HG03442 (cell line): ENCODE measurements around the gene WDR82.

Experiments used
- ATAC-seq: cut with Tn5 transposase; IDR thresholded peaks from one replicate; pipeline ENCODE4 v1.9.1; 2021; ENCODE audit warnings: mild to moderate bottlenecking, moderate library complexity; ENCODE audit not compliant: unreplicated experiment

Gene WDR82

DNA sequence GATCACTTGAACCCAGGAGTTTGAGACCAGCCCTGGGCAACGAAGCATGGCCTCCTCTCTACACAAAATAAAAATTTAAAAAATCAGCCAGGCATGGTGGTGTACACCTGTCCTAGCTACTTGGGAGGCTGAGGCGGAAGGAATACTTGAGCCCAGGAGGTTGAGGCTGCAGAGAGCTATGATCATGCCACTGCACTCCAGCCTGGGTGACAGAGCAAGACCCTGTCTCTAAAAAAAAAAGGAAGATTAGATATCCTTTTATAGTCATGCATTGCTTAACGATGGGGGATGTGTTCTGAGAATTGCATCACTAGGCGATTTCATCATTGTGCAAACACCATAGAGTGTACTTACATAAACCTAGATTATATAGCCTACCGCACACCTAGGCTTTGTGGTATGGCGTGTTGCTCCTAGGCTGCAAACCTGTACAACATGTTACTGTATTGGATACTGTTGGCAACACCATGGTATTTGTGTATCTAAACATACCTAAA, 67.9 kb downstream of the WDR82 start:
- ATAC-seq, result no peak

DNA sequence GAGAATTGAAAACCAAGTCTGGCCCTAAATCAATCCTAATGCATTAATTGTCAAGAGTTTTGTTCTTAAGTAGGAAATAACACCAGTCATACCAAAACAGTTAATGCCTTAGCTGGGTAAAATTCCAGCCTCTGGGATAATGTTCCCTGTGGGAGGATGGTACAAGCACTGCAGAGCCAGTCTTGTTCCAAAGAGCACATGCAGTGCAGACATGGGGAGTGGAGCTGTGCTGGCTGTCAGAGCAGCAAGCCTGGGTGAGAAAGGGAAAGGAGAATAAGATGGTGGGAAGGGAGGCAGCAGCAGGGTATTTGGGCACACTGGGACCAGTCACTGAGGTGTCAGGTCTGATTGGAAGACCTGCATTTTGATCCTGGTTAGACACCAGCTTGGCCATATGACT, 68.4 kb downstream of the WDR82 start:
- no peak for ATAC-seq

DNA sequence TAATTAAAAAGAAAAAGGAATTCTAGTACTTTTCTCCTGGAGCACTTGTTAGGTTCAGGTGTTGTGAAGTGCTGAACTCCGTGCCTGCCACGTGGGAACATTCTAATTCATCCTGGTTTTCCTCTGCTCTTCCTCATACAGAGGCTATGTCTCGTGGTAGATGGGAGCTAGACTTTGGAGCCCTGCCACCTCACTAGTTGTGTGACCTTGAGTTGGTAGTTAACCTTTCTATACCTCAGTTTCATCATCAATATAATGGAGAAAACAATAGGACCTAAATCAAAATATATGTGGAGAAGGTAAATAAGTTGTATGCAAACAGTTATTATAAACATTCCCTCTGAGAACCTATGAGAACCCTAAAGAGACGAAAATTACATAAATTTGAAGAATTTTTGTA, 69.9 kb downstream of the WDR82 start:
- ATAC-seq, result no peak

DNA sequence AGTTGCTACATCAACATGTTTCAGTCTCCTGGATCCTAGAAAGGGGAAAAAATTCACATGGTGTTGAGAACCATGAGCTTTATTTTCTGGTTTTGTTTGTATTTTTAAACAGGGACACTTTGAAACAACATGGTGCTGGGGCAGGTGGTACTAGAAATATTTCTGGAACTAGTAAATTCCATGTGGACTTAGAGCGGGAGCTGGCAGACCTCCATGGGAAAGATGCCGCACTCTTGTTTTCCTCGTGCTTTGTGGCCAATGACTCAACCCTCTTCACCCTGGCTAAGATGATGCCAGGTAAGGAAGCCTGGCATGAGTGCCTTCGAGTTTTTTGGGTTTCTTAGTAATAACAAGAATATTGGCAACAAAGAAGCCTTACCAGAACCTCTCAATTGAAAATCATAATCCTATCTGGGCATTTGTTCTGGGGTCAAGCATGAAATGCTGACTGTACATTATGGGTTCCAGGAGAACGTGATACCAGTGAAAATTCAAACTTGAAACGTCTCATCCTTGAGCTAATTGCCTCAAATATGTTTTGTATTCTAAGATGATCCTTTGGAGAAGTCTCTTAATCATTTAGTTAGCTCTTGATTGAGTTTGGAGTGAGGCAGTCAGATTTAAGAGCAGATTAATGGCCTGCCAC, 72.6 kb downstream of the WDR82 start:
- no peak for ATAC-seq
